ENCODE data around the gene KRTAP9-2.

DNA sequence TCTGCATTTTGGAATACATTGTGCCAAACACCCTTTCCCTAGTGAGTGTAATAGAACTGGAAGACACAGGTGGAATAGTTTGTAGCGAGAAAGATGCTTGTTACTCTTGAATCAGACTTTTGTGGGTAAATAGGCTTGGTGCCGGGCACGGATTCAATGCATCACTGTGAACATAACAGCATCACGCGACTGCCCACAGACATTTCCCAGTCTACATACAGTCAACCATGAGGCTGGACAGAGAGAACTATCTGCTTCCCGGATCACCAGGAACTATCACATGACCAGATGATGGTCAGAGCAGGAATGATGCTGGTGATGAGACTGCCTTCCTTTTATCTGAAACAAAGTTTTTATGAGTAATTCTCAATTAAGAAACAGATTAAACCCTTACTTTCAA lies 397 bp upstream of the KRTAP9-2 start:
- TF ChIP-seq, protein P1, sequence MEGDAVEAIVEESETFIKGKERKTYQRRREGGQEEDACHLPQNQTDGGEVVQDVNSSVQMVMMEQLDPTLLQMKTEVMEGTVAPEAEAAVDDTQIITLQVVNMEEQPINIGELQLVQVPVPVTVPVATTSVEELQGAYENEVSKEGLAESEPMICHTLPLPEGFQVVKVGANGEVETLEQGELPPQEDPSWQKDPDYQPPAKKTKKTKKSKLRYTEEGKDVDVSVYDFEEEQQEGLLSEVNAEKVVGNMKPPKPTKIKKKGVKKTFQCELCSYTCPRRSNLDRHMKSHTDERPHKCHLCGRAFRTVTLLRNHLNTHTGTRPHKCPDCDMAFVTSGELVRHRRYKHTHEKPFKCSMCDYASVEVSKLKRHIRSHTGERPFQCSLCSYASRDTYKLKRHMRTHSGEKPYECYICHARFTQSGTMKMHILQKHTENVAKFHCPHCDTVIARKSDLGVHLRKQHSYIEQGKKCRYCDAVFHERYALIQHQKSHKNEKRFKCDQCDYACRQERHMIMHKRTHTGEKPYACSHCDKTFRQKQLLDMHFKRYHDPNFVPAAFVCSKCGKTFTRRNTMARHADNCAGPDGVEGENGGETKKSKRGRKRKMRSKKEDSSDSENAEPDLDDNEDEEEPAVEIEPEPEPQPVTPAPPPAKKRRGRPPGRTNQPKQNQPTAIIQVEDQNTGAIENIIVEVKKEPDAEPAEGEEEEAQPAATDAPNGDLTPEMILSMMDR (IDR thresholded peaks at IDR 0.05), result no peak
- TF ChIP-seq POLR2A (IDR thresholded peaks at IDR 0.05), result no peak
